CD4-positive, alpha-beta T cell (primary cell): ENCODE measurements around the gene VTI1A. TPM values are rescaled to one million over a fixed set of nuclear protein-coding genes. Genes with fewer than 3 reads are reported as not detected.

Source experiments
- ATAC-seq: fragments of 200-7000 bp; cut with Tn5 transposase; one replicate; pipeline ENCODE4 v1.10.0; 2022; ENCODE audit warnings: mild to moderate bottlenecking; ENCODE audit not compliant: poor library complexity
- CTCF ChIA-PET: fragments of 350-600 bp; sonication (Branson Sonifier 250); formaldehyde crosslinking; loops from one replicate; lab custom pipeline; 2021; ENCODE audit warnings: antibody characterized with exemption, inconsistent platforms; lab: Charles Lee
- POLR2A ChIA-PET: fragments of 350-600 bp; sonication (Branson Sonifier 250); formaldehyde crosslinking; loops from one replicate; lab custom pipeline; 2021; ENCODE audit warnings: antibody characterized with exemption, inconsistent platforms; lab: Charles Lee
- DNase-seq, 14 experiments: peaks; one replicate each; pipeline ENCODE4 v3.0.0-alpha.2; 2013 to 2020; ENCODE audit warnings: mixed read lengths in 2 of 14
- H3K27ac ChIP-seq, 2 donors: one replicate each; pipeline versions ENCODE4 v1.5.1 to v1.7.0; 2013; ENCODE audit warnings: low read length in 2 of 2, low read depth in 1 of 2, mild to moderate bottlenecking in 1 of 2
- H3K27me3 ChIP-seq, 2 experiments: 1 replicate in 1 of 2; 2 replicates in 1 of 2; pipeline versions ENCODE4 v1.6.1 to v1.7.0; 2013; ENCODE audit warnings: low read length in 2 of 2, control low read depth in 1 of 2, mild to moderate bottlenecking in 1 of 2, moderate library complexity in 1 of 2; ENCODE audit not compliant: insufficient read depth in 2 of 2, control insufficient read depth in 1 of 2
- H3K36me3 ChIP-seq: one replicate; pipeline ENCODE4 v1.6.1; 2013; ENCODE audit warnings: low read length, control low read depth; ENCODE audit not compliant: insufficient read depth
- H3K4me1 ChIP-seq: one replicate; pipeline ENCODE4 v1.6.1; 2013; ENCODE audit warnings: low read length, control low read depth; ENCODE audit not compliant: insufficient read depth
- H3K4me3 ChIP-seq: one replicate; pipeline ENCODE4 v1.5.1; 2013; ENCODE audit warnings: mild to moderate bottlenecking, low read length, moderate library complexity
- H3K9me3 ChIP-seq, 2 experiments: 1 replicate in 1 of 2; 2 replicates in 1 of 2; pipeline versions ENCODE4 v1.6.1 to v1.7.0; 2013; ENCODE audit warnings: low read length in 2 of 2, mild to moderate bottlenecking in 2 of 2, control low read depth in 1 of 2, moderate library complexity in 1 of 2; ENCODE audit not compliant: control insufficient read depth in 1 of 2, insufficient read depth in 1 of 2
- H3K27ac Mint-ChIP-seq: one replicate; pipeline ENCODE4 v1.8.0; 2020; ENCODE audit warnings: mixed read lengths
- H3K27me3 Mint-ChIP-seq: one replicate; pipeline ENCODE4 v1.8.0; 2021; ENCODE audit warnings: mixed read lengths
- H3K36me3 Mint-ChIP-seq: one replicate; pipeline ENCODE4 v1.8.0; 2021; ENCODE audit warnings: low read depth, mixed read lengths
- H3K4me1 Mint-ChIP-seq: one replicate; pipeline ENCODE4 v1.8.0; 2021; ENCODE audit warnings: low read depth, mixed read lengths
- H3K4me3 Mint-ChIP-seq: one replicate; pipeline ENCODE4 v1.8.0; 2020; ENCODE audit warnings: mild to moderate bottlenecking, mixed read lengths
- H3K9me3 Mint-ChIP-seq: one replicate; pipeline ENCODE4 v1.8.0; 2020; ENCODE audit warnings: mixed read lengths
- intact Hi-C, 2 experiments: fragments of 100-400 bp; cut with DNase I in 1 of 2; cut with micrococcal nuclease in 1 of 2; formaldehyde crosslinking; loops; one replicate each; pipeline versions ENCODE4 v1.15.1 to v1.9.0; 2023 to 2025; cut with DNase I, micrococcal nuclease
- total RNA-seq, 174 experiments: library from RNA in 2 of 174; stranded (reverse) in 2 of 174; gene quantifications; one replicate each; pipeline ENCODE4 v1.2.3 and lab custom pipeline; 2021 to 2026
- TF ChIP-seq, protein P1 (sequence below): fragments of 200-600 bp; IDR thresholded peaks from one replicate; pipeline ENCODE4 v1.8.0; 2022; ENCODE audit warnings: antibody characterized with exemption, mild to moderate bottlenecking

Gene VTI1A
- total RNA-seq, 2 experiments from 2014 or later, result 54.5 to 56.5 TPM

DNA sequence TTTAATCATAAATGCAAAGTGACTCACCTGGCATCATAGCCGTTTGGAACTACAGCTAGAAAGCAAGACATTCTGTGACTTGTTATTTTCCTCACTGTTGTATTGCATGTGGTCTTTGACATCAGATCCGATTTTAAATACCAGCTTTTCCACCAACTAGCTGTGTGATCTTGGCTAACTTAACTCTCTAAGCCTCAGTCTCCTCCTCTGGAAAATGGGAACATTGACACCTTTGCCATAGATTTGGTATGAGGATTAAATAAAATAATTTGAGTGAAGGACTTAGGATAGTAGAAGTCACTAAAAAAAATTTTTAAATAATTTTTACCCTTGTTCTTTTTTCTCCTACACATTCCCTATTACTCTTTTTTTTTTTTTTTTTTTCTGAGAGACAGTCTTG, 348.1 kb downstream of the VTI1A start:
- H3K9me3 Mint-ChIP-seq, result no peaks in the 10 kb centered on the region
- H3K27me3 Mint-ChIP-seq, result no peaks in the 10 kb centered on the region
- intact Hi-C loops, result no loop called here
- no peak overlapping the region for H3K27ac Mint-ChIP-seq
- Histone ChIP-seq H3K36me3 (no peaks in the 10 kb centered on the region), H3K27me3 (no peaks in the 10 kb centered on the region), H3K4me1 (no peaks in the 10 kb centered on the region), H3K9me3 (no peaks in the 10 kb centered on the region), H3K4me3 (no peak overlapping the region), H3K27ac (no peak overlapping the region)
- H3K4me3 Mint-ChIP-seq, result no peak overlapping the region
- DNase-seq, result no peak
- ATAC-seq, result no peak
- ChIA-PET CTCF (interaction anchor here (0.7 kb wide), 1 partner anchor 338 kb away, joined by 3 read pairs; no protein-coding TSS in a partner anchor), POLR2A (no interaction called here)
- TF ChIP-seq, protein P1, sequence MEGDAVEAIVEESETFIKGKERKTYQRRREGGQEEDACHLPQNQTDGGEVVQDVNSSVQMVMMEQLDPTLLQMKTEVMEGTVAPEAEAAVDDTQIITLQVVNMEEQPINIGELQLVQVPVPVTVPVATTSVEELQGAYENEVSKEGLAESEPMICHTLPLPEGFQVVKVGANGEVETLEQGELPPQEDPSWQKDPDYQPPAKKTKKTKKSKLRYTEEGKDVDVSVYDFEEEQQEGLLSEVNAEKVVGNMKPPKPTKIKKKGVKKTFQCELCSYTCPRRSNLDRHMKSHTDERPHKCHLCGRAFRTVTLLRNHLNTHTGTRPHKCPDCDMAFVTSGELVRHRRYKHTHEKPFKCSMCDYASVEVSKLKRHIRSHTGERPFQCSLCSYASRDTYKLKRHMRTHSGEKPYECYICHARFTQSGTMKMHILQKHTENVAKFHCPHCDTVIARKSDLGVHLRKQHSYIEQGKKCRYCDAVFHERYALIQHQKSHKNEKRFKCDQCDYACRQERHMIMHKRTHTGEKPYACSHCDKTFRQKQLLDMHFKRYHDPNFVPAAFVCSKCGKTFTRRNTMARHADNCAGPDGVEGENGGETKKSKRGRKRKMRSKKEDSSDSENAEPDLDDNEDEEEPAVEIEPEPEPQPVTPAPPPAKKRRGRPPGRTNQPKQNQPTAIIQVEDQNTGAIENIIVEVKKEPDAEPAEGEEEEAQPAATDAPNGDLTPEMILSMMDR, result no peak
- H3K36me3 Mint-ChIP-seq, result peaks cover 9% of the 10 kb centered on the region
- H3K4me1 Mint-ChIP-seq, result no peaks in the 10 kb centered on the region

- Histone ChIP-seq H3K27ac (no peak overlapping the region), H3K9me3 (no peaks in the 10 kb centered on the region), H3K36me3 (no peaks in the 10 kb centered on the region), H3K4me3 (no peak overlapping the region), H3K4me1 (no peaks in the 10 kb centered on the region), H3K27me3 (no peaks in the 10 kb centered on the region)
- ChIA-PET POLR2A (no interaction called here), CTCF (no interaction called here)
- intact Hi-C loops, result no loop called here
- H3K4me1 Mint-ChIP-seq, result no peaks in the 10 kb centered on the region
- TF ChIP-seq, protein P1, result no peak
- H3K36me3 Mint-ChIP-seq, result no peaks in the 10 kb centered on the region
- H3K4me3 Mint-ChIP-seq, result no peak overlapping the region
- DNase-seq, result no peak
- no peaks in the 10 kb centered on the region for H3K27me3 Mint-ChIP-seq
- no peak overlapping the region for H3K27ac Mint-ChIP-seq
- no peaks in the 10 kb centered on the region for H3K9me3 Mint-ChIP-seq
- ATAC-seq, result no peak
Measured at GRCh38 chr10:112797197-112797596, 350.2 kb downstream of the VTI1A start.

DNA sequence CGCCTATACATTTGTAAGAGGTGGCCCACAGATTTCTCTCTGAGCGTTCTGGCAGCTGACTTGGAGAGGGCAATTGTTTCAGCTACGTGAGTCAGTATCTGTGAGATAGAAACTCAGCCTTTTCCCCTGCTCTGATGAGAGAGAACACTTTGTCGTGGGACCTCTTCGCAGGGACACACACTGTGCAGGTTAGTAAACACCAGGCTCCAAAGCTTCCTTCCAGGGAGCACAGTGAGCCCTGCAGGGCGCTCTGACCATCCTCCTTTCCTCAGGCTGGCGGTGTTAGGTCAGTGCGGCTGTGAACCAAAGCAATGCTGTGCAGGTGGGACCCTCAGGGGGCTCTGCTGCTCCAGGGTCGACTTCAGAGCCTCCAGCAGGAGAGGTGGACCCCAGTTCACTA, 350.8 kb downstream of the VTI1A start:
- ATAC-seq (no peak), DNase-seq (no peak)
- Histone ChIP-seq H3K4me1 (no peaks in the 10 kb centered on the region), H3K4me3 (no peak overlapping the region), H3K9me3 (no peaks in the 10 kb centered on the region), H3K27me3 (no peaks in the 10 kb centered on the region), H3K36me3 (no peaks in the 10 kb centered on the region), H3K27ac (no peak overlapping the region)
- ChIA-PET CTCF (no interaction called here), POLR2A (no interaction called here)
- Mint-ChIP-seq H3K4me1 (no peaks in the 10 kb centered on the region), H3K9me3 (no peaks in the 10 kb centered on the region), H3K27me3 (no peaks in the 10 kb centered on the region), H3K4me3 (no peak overlapping the region), H3K27ac (no peak overlapping the region), H3K36me3 (no peaks in the 10 kb centered on the region)
- TF ChIP-seq, protein P1, result no peak
- intact Hi-C loops, result no loop called here
